ENCODE results near the gene SYNE2.

SYNE2 gene

GRCh38 chr14:64260418-64260817 is 407.6 kb downstream of the SYNE2 start:
- no peak for DNase-seq (ENCODE audit: low spot score)

GRCh38 chr14:64265222-64265621 is 412.4 kb downstream of the SYNE2 start:
- DNase-seq (ENCODE audit: low spot score), result no peak

- no peak for DNase-seq (ENCODE audit: low spot score)
Measured at GRCh38 chr14:64266239-64266638, 413.4 kb downstream of the SYNE2 start.

DNA sequence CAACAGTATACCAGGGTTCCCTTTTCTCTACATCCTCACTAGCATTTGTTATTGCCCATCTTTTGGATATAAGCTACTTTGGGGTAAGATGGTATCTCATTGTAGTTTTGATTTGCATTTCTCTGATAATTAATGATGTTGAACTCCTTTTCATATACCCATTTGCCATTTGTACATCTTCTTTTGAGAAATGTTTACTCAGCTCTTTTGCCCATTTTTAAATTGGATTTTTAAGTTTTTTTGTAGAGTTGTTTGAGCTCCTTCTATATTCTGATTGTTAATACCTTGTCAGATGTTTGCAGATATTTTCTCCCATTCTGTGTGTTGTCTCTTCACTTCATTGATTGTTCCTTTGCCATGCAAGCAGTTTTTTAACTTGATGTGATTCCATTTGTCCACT is 419.2 kb downstream of the SYNE2 start:
- DNase-seq (ENCODE audit: low spot score), result no peak

Measured in HuH-7.5 (cell line).